HepG2 (cell line): ENCODE results near the gene S100A6. TPM values are rescaled to one million over a fixed set of nuclear protein-coding genes. Genes with fewer than 3 reads are reported as not detected.

Experiments
- ARNTL ChIP-seq: sonication (generic); formaldehyde crosslinking; IDR thresholded peaks from 2 replicates; pipeline ENCODE4 v1.4.0; 2020; ENCODE audit warnings: mild to moderate bottlenecking, missing genetic modification reagents
- ATF2 ChIP-seq: sonication (generic); formaldehyde crosslinking; IDR thresholded peaks from 2 replicates; pipeline ENCODE4 v1.4.0; 2020; ENCODE audit warnings: missing genetic modification reagents
- DNMT1 ChIP-seq: sonication (generic); formaldehyde crosslinking; IDR thresholded peaks from 2 replicates; pipeline ENCODE4 v1.5.1; 2020; ENCODE audit warnings: mild to moderate bottlenecking, missing genetic modification reagents
- ETV6 ChIP-seq: sonication (generic); formaldehyde crosslinking; conservative IDR thresholded peaks from 2 replicates; pipeline ENCODE4 v1.4.0; 2020; ENCODE audit warnings: missing genetic modification reagents
- GPN1 ChIP-seq: sonication (generic); formaldehyde crosslinking; IDR thresholded peaks from 2 replicates; pipeline ENCODE4 v1.5.1; 2020; ENCODE audit warnings: missing genetic modification reagents, borderline replicate concordance
- HDAC2 ChIP-seq: sonication (generic); formaldehyde crosslinking; IDR thresholded peaks from 2 replicates; pipeline ENCODE4 v1.4.0; 2020; ENCODE audit warnings: missing genetic modification reagents
- MAX ChIP-seq: IDR thresholded peaks from 2 replicates; pipeline ENCODE4 v1.6.1; 2012; ENCODE audit warnings: inconsistent platforms
- MBD4 ChIP-seq: IDR thresholded peaks from 2 replicates; pipeline ENCODE4 v1.6.1; 2012; ENCODE audit warnings: low read length, inconsistent platforms, borderline replicate concordance
- MLX ChIP-seq: IDR thresholded peaks from 2 replicates; pipeline ENCODE4 v1.6.1; 2016
- MYPOP ChIP-seq: sonication (generic); formaldehyde crosslinking; IDR thresholded peaks from 2 replicates; pipeline ENCODE4 v1.8.1; 2023; ENCODE audit warnings: mild to moderate bottlenecking, moderate library complexity, missing genetic modification reagents
- PRPF4 ChIP-seq: fragments of 200-400 bp; formaldehyde crosslinking; IDR thresholded peaks from 2 replicates; pipeline ENCODE4 v1.6.1; 2016; ENCODE audit warnings: low read length, low read depth; ENCODE audit not compliant: poor library complexity, severe bottlenecking
- RXRB ChIP-seq: IDR thresholded peaks from 2 replicates; pipeline ENCODE4 v1.6.1; 2016; ENCODE audit warnings: borderline replicate concordance, missing genetic modification reagents, missing compliant biosample characterization
- SP5 ChIP-seq: IDR thresholded peaks from 2 replicates; pipeline ENCODE4 v1.6.1; 2016; ENCODE audit warnings: low read depth, borderline replicate concordance
- ZBTB42 ChIP-seq: sonication (generic); formaldehyde crosslinking; IDR thresholded peaks from 2 replicates; pipeline ENCODE4 v1.5.0; 2020; ENCODE audit warnings: mild to moderate bottlenecking, missing genetic modification reagents
- ZFP91 ChIP-seq: sonication (generic); formaldehyde crosslinking; IDR thresholded peaks from 2 replicates; pipeline ENCODE4 v1.9.0; 2022; ENCODE audit warnings: missing genetic modification reagents, mild to moderate bottlenecking, borderline replicate concordance
- ZNF121 ChIP-seq: sonication (generic); formaldehyde crosslinking; IDR thresholded peaks from 2 replicates; pipeline ENCODE4 v1.5.0; 2020; ENCODE audit warnings: mild to moderate bottlenecking, missing genetic modification reagents
- ZNF251 ChIP-seq: sonication (generic); formaldehyde crosslinking; IDR thresholded peaks from 2 replicates; pipeline ENCODE4 v1.9.0; 2021; ENCODE audit warnings: mild to moderate bottlenecking, missing genetic modification reagents
- ZNF274 ChIP-seq: sonication (generic); formaldehyde crosslinking; IDR thresholded peaks from 2 replicates; pipeline ENCODE4 v1.5.1; 2020; ENCODE audit warnings: mild to moderate bottlenecking, missing genetic modification reagents
- ZNF282 ChIP-seq: fragments of 450-650 bp; IDR thresholded peaks from 2 replicates; pipeline ENCODE4 v1.6.1; 2018; ENCODE audit not compliant: partially characterized antibody
- ZNF292 ChIP-seq: sonication (generic); formaldehyde crosslinking; IDR thresholded peaks from 2 replicates; pipeline ENCODE4 v1.8.1; 2022; ENCODE audit warnings: mild to moderate bottlenecking, low read depth, missing genetic modification reagents, borderline replicate concordance
- ZNF724P ChIP-seq: sonication (generic); formaldehyde crosslinking; IDR thresholded peaks from 2 replicates; pipeline ENCODE4 v1.8.0; 2022; ENCODE audit warnings: missing genetic modification reagents, borderline replicate concordance
- polyA plus RNA-seq, 8 experiments: library from polyadenylated mRNA; depleted of rRNA in 3 of 8; stranded (reverse) in 7 of 8; unstranded in 1 of 8; fragments of >200 nt; fragmentation: Illumina TruSeq in 4 of 8; extraction: Trizol in 4 of 8; gene quantifications; 2 replicates each; pipeline versions ENCODE4 v1.2.1 to v1.2.3, GENCODE V29; 2011 to 2016; ENCODE audit warnings: low read depth in 4 of 8, missing spikeins in 1 of 8, mixed read lengths in 1 of 8; ENCODE audit not compliant: insufficient read depth in 1 of 8
- total RNA-seq, 5 experiments: library from RNA; depleted of rRNA; stranded (reverse); fragments of >200 nt; fragmentation: Illumina TruSeq; extraction: Trizol; gene quantifications; 2 replicates each; pipeline ENCODE4 v1.2.3, GENCODE V29; 2016; ENCODE audit warnings: low read depth in 1 of 5
- TF ChIP-seq, protein P1 (sequence below): sonication (generic); formaldehyde crosslinking; IDR thresholded peaks from 2 replicates; pipeline ENCODE4 v1.4.0; 2020; ENCODE audit warnings: mild to moderate bottlenecking, missing genetic modification reagents, borderline replicate concordance
- TF ChIP-seq, protein P2 (sequence below): IDR thresholded peaks from 2 replicates; pipeline ENCODE4 v1.6.1; 2016; ENCODE audit warnings: mild to moderate bottlenecking, missing biosample characterization, missing genetic modification reagents

The S100A6 gene
- total and polyA plus RNA-seq, 2 of the 13 experiments (the other 11 are each of a cell fraction or from before 2014, with no cell fraction given): 72.9 to 85.0 TPM

GRCh38 chr1:153532769-153533599, 2.8 kb downstream of the S100A6 start (continued):
- no peak for TF ChIP-seq ZNF274 (CRISPR knock-in tag)
- TF ChIP-seq MLX: no peak
- peak; percentile 78 for TF ChIP-seq HDAC2 (CRISPR knock-in tag)
- TF ChIP-seq, protein P1, sequence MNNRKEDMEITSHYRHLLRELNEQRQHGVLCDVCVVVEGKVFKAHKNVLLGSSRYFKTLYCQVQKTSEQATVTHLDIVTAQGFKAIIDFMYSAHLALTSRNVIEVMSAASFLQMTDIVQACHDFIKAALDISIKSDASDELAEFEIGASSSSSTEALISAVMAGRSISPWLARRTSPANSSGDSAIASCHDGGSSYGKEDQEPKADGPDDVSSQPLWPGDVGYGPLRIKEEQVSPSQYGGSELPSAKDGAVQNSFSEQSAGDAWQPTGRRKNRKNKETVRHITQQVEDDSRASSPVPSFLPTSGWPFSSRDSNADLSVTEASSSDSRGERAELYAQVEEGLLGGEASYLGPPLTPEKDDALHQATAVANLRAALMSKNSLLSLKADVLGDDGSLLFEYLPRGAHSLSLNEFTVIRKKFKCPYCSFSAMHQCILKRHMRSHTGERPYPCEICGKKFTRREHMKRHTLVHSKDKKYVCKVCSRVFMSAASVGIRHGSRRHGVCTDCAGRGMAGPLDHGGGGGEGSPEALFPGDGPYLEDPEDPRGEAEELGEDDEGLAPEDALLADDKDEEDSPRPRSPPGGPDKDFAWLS (CRISPR knock-in tag): no peak
- TF ChIP-seq MAX: peak; percentile 28; the same call in 1 of the 2 replicates
- TF ChIP-seq ARNTL: no peak
- no peak for TF ChIP-seq PRPF4
- TF ChIP-seq MBD4: no peak
- no peak for TF ChIP-seq ZBTB42
- no peak for TF ChIP-seq DNMT1 (CRISPR knock-in tag)
- no peak for TF ChIP-seq ATF2
- TF ChIP-seq ZNF121: no peak
- TF ChIP-seq ZNF282: no peak
- TF ChIP-seq ZNF724P (CRISPR knock-in tag): no peak
- peak; percentile 51; the same call in 1 of the 2 replicates for TF ChIP-seq ZFP91 (CRISPR knock-in tag)
- no peak for TF ChIP-seq GPN1 (CRISPR knock-in tag)
- 0 out of 2 replicates have a peak, but pooled peaks have one; percentile 5 for TF ChIP-seq MYPOP (CRISPR knock-in tag)
- TF ChIP-seq SP5 (CRISPR knock-in tag): peak; percentile 73
- TF ChIP-seq, protein P2, sequence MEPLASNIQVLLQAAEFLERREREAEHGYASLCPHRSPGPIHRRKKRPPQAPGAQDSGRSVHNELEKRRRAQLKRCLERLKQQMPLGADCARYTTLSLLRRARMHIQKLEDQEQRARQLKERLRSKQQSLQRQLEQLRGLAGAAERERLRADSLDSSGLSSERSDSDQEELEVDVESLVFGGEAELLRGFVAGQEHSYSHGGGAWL (CRISPR knock-in tag): no peak
- TF ChIP-seq RXRB: peak; percentile 28; the same call in 1 of the 2 replicates
- TF ChIP-seq ZNF251 (CRISPR knock-in tag): no peak
- TF ChIP-seq ETV6 (CRISPR knock-in tag): no peak
- peak; percentile 59; the same call in 1 of the 2 replicates for TF ChIP-seq ZNF292 (CRISPR knock-in tag)
